Endothelial cell of umbilical vein (primary cell): Measurements from ENCODE around the gene PLEKHA6.

ENCODE experiments used
- CTCF ChIP-seq, 2 donors: IDR thresholded peaks; 1 replicate in 1 of 2; 2 replicates in 1 of 2; pipeline ENCODE4 v1.5.1; 2011; ENCODE audit warnings: low read length in 2 of 2, mild to moderate bottlenecking in 2 of 2, moderate library complexity in 2 of 2, control low read depth in 1 of 2, inconsistent platforms in 1 of 2, low read depth in 1 of 2; ENCODE audit not compliant: insufficient read depth in 1 of 2; ENCODE audit errors: extremely low read depth in 1 of 2
- EZH2 ChIP-seq: IDR thresholded peaks from 2 replicates; pipeline ENCODE4 v1.6.1; 2012; ENCODE audit warnings: borderline replicate concordance, low read depth, mild to moderate bottlenecking, moderate library complexity, low read length, inconsistent platforms; ENCODE audit not compliant: severe bottlenecking
- JUN ChIP-seq: IDR thresholded peaks from 2 replicates; pipeline ENCODE4 v1.6.1; 2011; ENCODE audit warnings: borderline replicate concordance, low read depth; ENCODE audit not compliant: insufficient read length, insufficient read depth
- MAX ChIP-seq: IDR thresholded peaks from 2 replicates; pipeline ENCODE4 v1.6.1; 2011; ENCODE audit not compliant: insufficient read depth, insufficient read length
- MYC ChIP-seq: IDR thresholded peaks from one replicate; pipeline ENCODE4 v1.6.1; 2011; ENCODE audit warnings: mild to moderate bottlenecking, low read depth, low read length
- POLR2A ChIP-seq: IDR thresholded peaks from 2 replicates; pipeline ENCODE4 v1.6.1; 2012; ENCODE audit warnings: low read depth, mild to moderate bottlenecking, control low read depth, low read length
- POLR2AphosphoS5 ChIP-seq: IDR thresholded peaks from 2 replicates; pipeline ENCODE4 v1.6.1; 2012; ENCODE audit warnings: low read depth, mild to moderate bottlenecking, control low read depth, low read length, moderate library complexity; ENCODE audit not compliant: insufficient read depth

- TF ChIP-seq POLR2A (no peak), CTCF (IDR thresholded peaks at IDR 0.05; ENCODE audit: extremely low read depth in 1 of 2, insufficient read depth in 1 of 2, low read depth in 1 of 2, low read length in 2 of 2) (no peak), EZH2 (no peak), JUN (no peak), POLR2AphosphoS5 (no peak), MAX (no peak), MYC (no peak)
These were observed 81.5 kb downstream of the PLEKHA6 start for GRCh38 chr1:204278251-204278650.
